ENCODE data around the gene UBXN4.

DNA sequence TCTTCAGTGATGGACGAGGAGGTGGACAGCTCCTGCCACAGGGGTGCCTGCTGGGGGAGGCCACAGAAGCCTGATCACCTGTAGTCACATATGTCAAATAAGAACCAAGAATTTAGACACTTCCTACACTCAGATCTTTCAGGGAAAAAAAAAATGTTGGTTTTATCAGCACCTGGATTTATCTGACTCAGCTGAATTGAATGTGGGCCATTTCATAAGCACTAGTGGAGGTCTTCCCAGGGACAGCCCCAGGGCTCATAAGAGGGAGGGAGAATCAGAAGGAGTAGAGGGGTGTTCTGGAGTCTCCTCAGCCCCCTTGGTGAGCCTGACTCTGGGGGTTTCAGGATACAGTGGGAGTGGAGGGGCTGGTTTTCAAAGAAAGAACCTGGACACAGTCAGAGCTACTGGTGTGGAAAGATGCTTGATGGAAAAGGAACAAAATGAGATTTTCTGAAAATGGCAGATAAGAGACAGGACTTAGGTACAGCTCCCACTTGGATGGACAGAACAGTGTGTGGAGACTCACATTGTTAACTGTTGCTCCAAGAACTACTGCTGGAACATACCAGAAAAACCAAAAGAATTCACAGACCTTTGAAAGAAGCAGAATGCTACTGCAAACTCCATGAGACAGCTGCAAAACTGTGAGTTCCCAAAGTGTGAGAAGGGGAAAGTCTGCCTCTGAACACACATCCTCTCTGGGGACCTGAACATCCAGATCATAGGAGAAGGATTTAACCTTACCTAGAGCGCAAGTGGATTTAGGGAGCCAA lies 49.9 kb downstream of the UBXN4 start:
- TF ChIP-seq RAD21 (conservative IDR thresholded peaks at IDR 0.05 in 1 of 2, IDR thresholded peaks at IDR 0.05 in 1 of 2): no peak
- TF ChIP-seq, protein P1, sequence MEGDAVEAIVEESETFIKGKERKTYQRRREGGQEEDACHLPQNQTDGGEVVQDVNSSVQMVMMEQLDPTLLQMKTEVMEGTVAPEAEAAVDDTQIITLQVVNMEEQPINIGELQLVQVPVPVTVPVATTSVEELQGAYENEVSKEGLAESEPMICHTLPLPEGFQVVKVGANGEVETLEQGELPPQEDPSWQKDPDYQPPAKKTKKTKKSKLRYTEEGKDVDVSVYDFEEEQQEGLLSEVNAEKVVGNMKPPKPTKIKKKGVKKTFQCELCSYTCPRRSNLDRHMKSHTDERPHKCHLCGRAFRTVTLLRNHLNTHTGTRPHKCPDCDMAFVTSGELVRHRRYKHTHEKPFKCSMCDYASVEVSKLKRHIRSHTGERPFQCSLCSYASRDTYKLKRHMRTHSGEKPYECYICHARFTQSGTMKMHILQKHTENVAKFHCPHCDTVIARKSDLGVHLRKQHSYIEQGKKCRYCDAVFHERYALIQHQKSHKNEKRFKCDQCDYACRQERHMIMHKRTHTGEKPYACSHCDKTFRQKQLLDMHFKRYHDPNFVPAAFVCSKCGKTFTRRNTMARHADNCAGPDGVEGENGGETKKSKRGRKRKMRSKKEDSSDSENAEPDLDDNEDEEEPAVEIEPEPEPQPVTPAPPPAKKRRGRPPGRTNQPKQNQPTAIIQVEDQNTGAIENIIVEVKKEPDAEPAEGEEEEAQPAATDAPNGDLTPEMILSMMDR (IDR thresholded peaks at IDR 0.05): no peak
- TF ChIP-seq MYC (IDR thresholded peaks at IDR 0.05; ENCODE audit: borderline replicate concordance, low read length): no peak
- no peak for TF ChIP-seq JUN (IDR thresholded peaks at IDR 0.05)
- no peak for TF ChIP-seq CBX8 (IDR thresholded peaks at IDR 0.05)
